Keratinocyte (primary cell): Measurements from ENCODE around the gene FMNL2. TPM values are rescaled to one million over a fixed set of nuclear protein-coding genes. Genes with fewer than 3 reads are reported as not detected.

ENCODE experiments used
- DNase-seq: peaks from one replicate; pipeline ENCODE4 v3.0.0-alpha.2; 2011; ENCODE audit warnings: low read depth, missing footprints, low spot score
- FAIRE-seq: peaks from 2 replicates; lab custom pipeline; 2011; peaks lifted over from hg19 to GRCh38; lab: Jason Lieb, UNC
- H2AFZ ChIP-seq: 2 replicates; pipeline ENCODE4 v1.6.0; 2012; ENCODE audit warnings: low read length, control low read depth, inconsistent platforms; ENCODE audit not compliant: control insufficient read depth
- H3K27ac ChIP-seq: 2 replicates; pipeline ENCODE4 v1.5.1; 2011; ENCODE audit warnings: low read length; ENCODE audit not compliant: control insufficient read depth, insufficient read depth
- H3K27me3 ChIP-seq: 3 replicates; pipeline ENCODE4 v1.6.0; 2011; ENCODE audit warnings: low read length; ENCODE audit not compliant: control insufficient read depth, insufficient read depth; ENCODE audit errors: extremely low read depth
- H3K36me3 ChIP-seq, 2 experiments: 2 replicates in 1 of 2; 3 replicates in 1 of 2; pipeline ENCODE4 v1.5.1; 2011; ENCODE audit warnings: low read length in 2 of 2, mild to moderate bottlenecking in 1 of 2; ENCODE audit not compliant: control insufficient read depth in 2 of 2, insufficient read depth in 2 of 2; ENCODE audit errors: extremely low read depth in 1 of 2
- H3K4me1 ChIP-seq: 3 replicates; pipeline ENCODE4 v1.5.1; 2011; ENCODE audit warnings: low read length; ENCODE audit not compliant: control insufficient read depth, insufficient read depth; ENCODE audit errors: extremely low read depth
- H3K4me2 ChIP-seq: 3 replicates; pipeline ENCODE4 v1.6.0; 2011; ENCODE audit warnings: low read depth, low read length; ENCODE audit not compliant: control insufficient read depth, insufficient read depth; ENCODE audit errors: extremely low read depth
- H3K4me3 ChIP-seq, 3 experiments: fragments of 200-600 bp in 1 of 3; sonication (generic) in 1 of 3; 2 replicates in 2 of 3; 3 replicates in 1 of 3; pipeline ENCODE4 v1.5.1; 2011 to 2016; ENCODE audit warnings: low read length in 3 of 3, mild to moderate bottlenecking in 3 of 3, control low read depth in 2 of 3, inconsistent platforms in 1 of 3, low read depth in 1 of 3, mixed read lengths in 1 of 3, mixed run types in 1 of 3, moderate library complexity in 1 of 3; ENCODE audit not compliant: control insufficient read depth in 2 of 3, insufficient read depth in 2 of 3; ENCODE audit errors: extremely low read depth in 1 of 3
- H3K79me2 ChIP-seq: 2 replicates; pipeline ENCODE4 v1.6.0; 2012; ENCODE audit warnings: low read length; ENCODE audit not compliant: control insufficient read depth, insufficient read depth
- H3K9ac ChIP-seq: 3 replicates; pipeline ENCODE4 v1.6.0; 2011; ENCODE audit warnings: low read length; ENCODE audit not compliant: control insufficient read depth, insufficient read depth; ENCODE audit errors: extremely low read depth
- H3K9me1 ChIP-seq: 3 replicates; pipeline ENCODE4 v1.6.0; 2011; ENCODE audit warnings: low read length; ENCODE audit not compliant: control insufficient read depth, insufficient read depth; ENCODE audit errors: extremely low read depth
- H3K9me3 ChIP-seq: 2 replicates; pipeline ENCODE4 v1.5.1; 2012; ENCODE audit warnings: low read depth, low read length; ENCODE audit not compliant: control insufficient read depth
- H4K20me1 ChIP-seq: 3 replicates; pipeline ENCODE4 v1.6.0; 2011; ENCODE audit warnings: low read length; ENCODE audit not compliant: control insufficient read depth, insufficient read depth; ENCODE audit errors: extremely low read depth
- EZH2 ChIP-seq: IDR thresholded peaks from one replicate; pipeline ENCODE4 v1.6.1; 2012; ENCODE audit warnings: inconsistent platforms, mild to moderate bottlenecking, low read length, moderate library complexity
- dilution Hi-C: fragments of 300-500 bp; cut with MboI; formaldehyde crosslinking; loops from one replicate; pipeline ENCODE4 v1.7.0; 2020; ENCODE audit warnings: low sequenced_read_pairs; ENCODE audit not compliant: extremely low pct_ligation_motif_present
- polyA plus RNA-seq, 5 experiments: library from polyadenylated mRNA; depleted of rRNA in 3 of 5; stranded (reverse) in 3 of 5; stranded (forward) in 1 of 5; unstranded in 1 of 5; fragments of >200 nt; gene quantifications; 1 replicate in 1 of 5; 2 replicates in 3 of 5; 3 replicates in 1 of 5; pipeline versions ENCODE4 v1.2.1 to v1.2.3, GENCODE V29; 2011 to 2012; ENCODE audit warnings: missing spikeins in 2 of 5, low read depth in 1 of 5, low replicate concordance in 1 of 5
- TF ChIP-seq, protein P1 (sequence below), 3 experiments: IDR thresholded peaks in 1 of 3; conservative IDR thresholded peaks in 1 of 3; optimal IDR thresholded peaks in 1 of 3; 2 replicates in 2 of 3; 3 replicates in 1 of 3; pipeline versions ENCODE3 to v1.5.1; 2011; ENCODE audit warnings: low read length in 3 of 3, mild to moderate bottlenecking in 3 of 3, moderate library complexity in 2 of 3, control low read depth in 1 of 3, inconsistent platforms in 1 of 3; ENCODE audit not compliant: insufficient read depth in 2 of 3; ENCODE audit errors: extremely low read depth in 1 of 3

FMNL2 gene
- polyA plus RNA-seq, 1 donor (not counting 4 experiments of a cell fraction or from before 2014, with no cell fraction given), result 62.7 TPM

DNA sequence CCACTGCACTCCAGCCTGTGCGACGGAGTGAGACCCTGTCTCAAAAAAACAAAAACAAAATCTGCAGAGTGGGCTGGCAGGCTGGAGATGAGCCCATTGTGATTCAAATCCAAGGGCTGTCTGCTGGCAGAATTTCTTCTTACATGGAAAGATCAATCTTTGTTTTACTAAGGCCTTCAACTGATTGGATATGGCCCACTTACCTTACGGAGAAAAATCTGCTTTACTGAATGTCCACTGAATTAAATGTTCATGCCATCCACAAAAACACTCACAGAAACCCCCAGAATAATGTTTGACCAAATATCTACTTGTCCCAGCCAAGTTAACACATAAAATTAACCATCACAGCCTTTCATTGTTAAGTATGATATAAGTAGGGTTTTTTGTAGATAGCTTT lies 8.3 kb upstream of the FMNL2 start:
- Histone ChIP-seq H3K9ac (no peak overlapping the region), H3K27ac (no peak overlapping the region), H3K9me1 (no peaks in the 10 kb centered on the region), H3K79me2 (no peaks in the 10 kb centered on the region), H3K4me3 (no peak overlapping the region), H3K27me3 (no peaks in the 10 kb centered on the region), H3K4me2 (no peak overlapping the region), H3K9me3 (no peaks in the 10 kb centered on the region), H3K4me1 (peaks cover 3% of the 10 kb centered on the region), H3K36me3 (no peaks in the 10 kb centered on the region), H4K20me1 (no peaks in the 10 kb centered on the region), H2AFZ (no peak overlapping the region)
- dilution Hi-C loops, result no loop called here
- DNase-seq (no peak), FAIRE-seq (no peak)
- TF ChIP-seq, protein P1, sequence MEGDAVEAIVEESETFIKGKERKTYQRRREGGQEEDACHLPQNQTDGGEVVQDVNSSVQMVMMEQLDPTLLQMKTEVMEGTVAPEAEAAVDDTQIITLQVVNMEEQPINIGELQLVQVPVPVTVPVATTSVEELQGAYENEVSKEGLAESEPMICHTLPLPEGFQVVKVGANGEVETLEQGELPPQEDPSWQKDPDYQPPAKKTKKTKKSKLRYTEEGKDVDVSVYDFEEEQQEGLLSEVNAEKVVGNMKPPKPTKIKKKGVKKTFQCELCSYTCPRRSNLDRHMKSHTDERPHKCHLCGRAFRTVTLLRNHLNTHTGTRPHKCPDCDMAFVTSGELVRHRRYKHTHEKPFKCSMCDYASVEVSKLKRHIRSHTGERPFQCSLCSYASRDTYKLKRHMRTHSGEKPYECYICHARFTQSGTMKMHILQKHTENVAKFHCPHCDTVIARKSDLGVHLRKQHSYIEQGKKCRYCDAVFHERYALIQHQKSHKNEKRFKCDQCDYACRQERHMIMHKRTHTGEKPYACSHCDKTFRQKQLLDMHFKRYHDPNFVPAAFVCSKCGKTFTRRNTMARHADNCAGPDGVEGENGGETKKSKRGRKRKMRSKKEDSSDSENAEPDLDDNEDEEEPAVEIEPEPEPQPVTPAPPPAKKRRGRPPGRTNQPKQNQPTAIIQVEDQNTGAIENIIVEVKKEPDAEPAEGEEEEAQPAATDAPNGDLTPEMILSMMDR (optimal IDR thresholded peaks at IDR 0.05 in 1 of 3, IDR thresholded peaks at IDR 0.05 in 1 of 3, conservative IDR thresholded peaks at IDR 0.05 in 1 of 3; ENCODE audit: extremely low read depth in 1 of 3, insufficient read depth in 2 of 3, low read length in 3 of 3), result no peak
- no peak for TF ChIP-seq EZH2

GRCh38 chr2:152328013-152328412 lies 7.0 kb upstream of the FMNL2 start:
- dilution Hi-C loops, result no loop called here
- Histone ChIP-seq H3K9ac (no peak overlapping the region), H3K9me1 (no peaks in the 10 kb centered on the region), H3K4me3 (no peak overlapping the region), H3K27ac (no peak overlapping the region), H3K27me3 (no peaks in the 10 kb centered on the region), H3K4me2 (no peak overlapping the region), H3K79me2 (no peaks in the 10 kb centered on the region), H3K4me1 (no peaks in the 10 kb centered on the region), H3K36me3 (no peaks in the 10 kb centered on the region), H3K9me3 (no peaks in the 10 kb centered on the region), H2AFZ (no peak overlapping the region), H4K20me1 (no peaks in the 10 kb centered on the region)
- DNase-seq (no peak), FAIRE-seq (no peak)
- TF ChIP-seq, protein P1 (optimal IDR thresholded peaks at IDR 0.05 in 1 of 3, IDR thresholded peaks at IDR 0.05 in 1 of 3, conservative IDR thresholded peaks at IDR 0.05 in 1 of 3; ENCODE audit: extremely low read depth in 1 of 3, insufficient read depth in 2 of 3, low read length in 3 of 3), result no peak
- TF ChIP-seq EZH2, result no peak
